MM.1S (cell line): ENCODE measurements around the gene GDPD5.

Experiments used
- EZH2 ChIP-seq: fragments of 300-600 bp; sonication (generic); optimal IDR thresholded peaks from 2 replicates; pipeline ENCODE3; 2017; ENCODE audit warnings: low read depth, mild to moderate bottlenecking, antibody characterized with exemption, low read length, mixed read lengths
- TF ChIP-seq, protein P1 (sequence below): fragments of 300-600 bp; sonication (generic); IDR thresholded peaks from 2 replicates; pipeline ENCODE4 v1.5.1; 2016; ENCODE audit warnings: antibody characterized with exemption, low read length, mixed read lengths

- TF ChIP-seq, protein P1, sequence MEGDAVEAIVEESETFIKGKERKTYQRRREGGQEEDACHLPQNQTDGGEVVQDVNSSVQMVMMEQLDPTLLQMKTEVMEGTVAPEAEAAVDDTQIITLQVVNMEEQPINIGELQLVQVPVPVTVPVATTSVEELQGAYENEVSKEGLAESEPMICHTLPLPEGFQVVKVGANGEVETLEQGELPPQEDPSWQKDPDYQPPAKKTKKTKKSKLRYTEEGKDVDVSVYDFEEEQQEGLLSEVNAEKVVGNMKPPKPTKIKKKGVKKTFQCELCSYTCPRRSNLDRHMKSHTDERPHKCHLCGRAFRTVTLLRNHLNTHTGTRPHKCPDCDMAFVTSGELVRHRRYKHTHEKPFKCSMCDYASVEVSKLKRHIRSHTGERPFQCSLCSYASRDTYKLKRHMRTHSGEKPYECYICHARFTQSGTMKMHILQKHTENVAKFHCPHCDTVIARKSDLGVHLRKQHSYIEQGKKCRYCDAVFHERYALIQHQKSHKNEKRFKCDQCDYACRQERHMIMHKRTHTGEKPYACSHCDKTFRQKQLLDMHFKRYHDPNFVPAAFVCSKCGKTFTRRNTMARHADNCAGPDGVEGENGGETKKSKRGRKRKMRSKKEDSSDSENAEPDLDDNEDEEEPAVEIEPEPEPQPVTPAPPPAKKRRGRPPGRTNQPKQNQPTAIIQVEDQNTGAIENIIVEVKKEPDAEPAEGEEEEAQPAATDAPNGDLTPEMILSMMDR: no peak
- TF ChIP-seq EZH2: no peak
Observed at GRCh38 chr11:75543806-75544205, 18.1 kb upstream of the GDPD5 start.
